ENCODE data around the gene FCHSD2.
"Not testable (repeated sequence)": the region's sequence is repeated elsewhere in the genome, so short reads cannot be mapped to it uniquely, and the experiment has no call there.

Gene FCHSD2

DNA sequence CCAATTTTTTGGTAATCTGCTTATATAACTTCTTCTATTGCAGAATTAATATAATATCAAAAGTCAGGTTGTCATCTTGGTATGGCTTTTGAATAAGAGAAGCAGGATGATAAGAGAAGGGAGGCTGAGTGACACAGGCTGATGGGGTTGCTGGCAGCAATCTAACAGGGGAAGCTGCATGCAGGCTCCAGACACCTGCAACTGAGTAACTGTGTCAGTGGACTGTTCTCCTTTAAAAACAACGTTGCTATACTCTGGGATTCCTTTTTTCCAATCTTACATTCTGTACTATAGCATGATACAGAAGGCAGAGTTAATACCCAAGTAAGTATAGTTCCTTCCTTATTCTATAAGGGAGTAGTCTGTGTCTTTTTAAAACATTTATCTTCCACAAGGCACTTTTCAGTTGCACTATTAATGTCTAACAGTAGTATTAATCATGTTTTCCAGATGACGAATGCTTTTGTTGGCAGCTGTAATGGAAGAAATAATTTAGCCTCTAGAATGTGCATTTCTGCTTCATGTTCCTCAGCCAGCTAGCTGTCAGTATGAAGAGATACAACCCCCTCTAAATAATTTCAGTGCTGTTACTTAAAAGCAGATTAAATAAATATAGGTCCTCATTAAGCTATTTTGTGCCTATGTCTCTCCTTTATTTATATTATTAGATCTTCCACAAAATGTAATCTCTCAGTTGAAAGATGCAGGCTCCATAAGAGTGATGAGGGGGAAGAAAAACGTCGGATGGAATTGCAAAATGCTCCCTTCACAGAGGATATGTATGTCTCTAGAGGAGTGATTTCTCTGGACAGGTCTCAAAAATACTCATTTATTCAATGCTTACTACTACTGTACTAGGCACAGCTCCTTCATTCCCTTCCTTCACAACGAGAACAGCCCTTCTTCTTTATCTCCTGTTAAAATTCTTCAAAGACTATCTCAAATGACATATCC is 277.1 kb downstream of the FCHSD2 start:
- TF ChIP-seq ZNF274 (IDR thresholded peaks at IDR 0.05; ENCODE audit: low read depth, low read length) = no peak
- no peak overlapping the region for H3K4me3 ChIP-seq (ENCODE audit: low read length)

GRCh38 chr11:72863916-72864315 is 278.2 kb downstream of the FCHSD2 start:
- no peak for TF ChIP-seq ZNF274 (IDR thresholded peaks at IDR 0.05; ENCODE audit: low read depth, low read length)
- no peak overlapping the region for H3K4me3 ChIP-seq (ENCODE audit: low read length)

- H3K4me3 ChIP-seq (ENCODE audit: low read length) = no peak overlapping the region
- no peak for TF ChIP-seq ZNF274 (IDR thresholded peaks at IDR 0.05; ENCODE audit: low read depth, low read length)
These were observed 279.0 kb downstream of the FCHSD2 start for GRCh38 chr11:72863091-72863490.

DNA sequence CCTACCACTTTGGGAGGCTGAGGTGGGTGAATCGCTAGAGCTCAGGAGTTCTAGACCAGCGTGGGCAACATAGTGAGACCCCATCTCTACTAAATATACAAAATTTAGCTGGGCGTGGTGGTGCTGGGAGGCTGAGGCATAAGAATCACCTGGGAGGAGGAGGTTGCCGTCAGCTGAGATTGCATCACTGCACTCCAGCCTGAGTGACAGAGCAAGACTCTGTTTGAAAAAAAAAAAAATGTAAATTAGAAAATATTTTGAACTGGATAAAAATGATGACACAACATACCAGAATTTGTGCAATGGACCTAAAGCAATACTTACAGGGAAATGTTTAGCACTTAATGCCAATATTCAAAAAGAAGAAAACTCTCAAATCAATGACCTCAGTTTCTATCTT is 281.5 kb downstream of the FCHSD2 start:
- no peak overlapping the region for H3K4me3 ChIP-seq (ENCODE audit: low read length)
- TF ChIP-seq ZNF274 (IDR thresholded peaks at IDR 0.05; ENCODE audit: low read depth, low read length) = no peak

GRCh38 chr11:72860010-72860409 is 282.1 kb downstream of the FCHSD2 start:
- no peak overlapping the region for H3K4me3 ChIP-seq (ENCODE audit: low read length)
- no peak for TF ChIP-seq ZNF274 (IDR thresholded peaks at IDR 0.05; ENCODE audit: low read depth, low read length)

GRCh38 chr11:72859126-72859525 is 283.0 kb downstream of the FCHSD2 start:
- TF ChIP-seq ZNF274 (IDR thresholded peaks at IDR 0.05; ENCODE audit: low read depth, low read length) = no peak
- no peak overlapping the region for H3K4me3 ChIP-seq (ENCODE audit: low read length)

DNA sequence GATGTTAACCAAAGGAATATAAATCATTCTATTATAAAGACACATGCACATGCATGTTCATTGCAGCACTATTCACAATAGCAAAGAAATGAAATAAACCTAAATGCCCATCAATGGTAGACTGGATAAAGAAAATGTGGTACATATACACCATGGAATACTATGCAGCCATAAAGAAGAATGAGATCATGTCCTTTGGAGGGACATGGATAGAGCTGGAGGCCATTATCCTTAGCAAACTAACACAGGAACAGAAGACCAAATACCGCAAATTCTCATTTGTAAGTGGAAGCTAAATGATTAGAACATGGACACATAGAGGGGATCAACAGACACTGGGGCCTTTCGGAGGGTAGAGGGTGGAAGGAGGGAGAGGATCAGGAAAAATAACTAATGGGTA is 283.9 kb downstream of the FCHSD2 start:
- not testable (repeated sequence) for H3K4me3 ChIP-seq (ENCODE audit: low read length)

- TF ChIP-seq ZNF274 (IDR thresholded peaks at IDR 0.05; ENCODE audit: low read depth, low read length) = no peak
- no peak overlapping the region for H3K4me3 ChIP-seq (ENCODE audit: low read length)
These were observed 285.4 kb downstream of the FCHSD2 start for GRCh38 chr11:72856551-72857345.

- no peak overlapping the region for H3K4me3 ChIP-seq (ENCODE audit: low read length)
- TF ChIP-seq ZNF274 (IDR thresholded peaks at IDR 0.05; ENCODE audit: low read depth, low read length) = no peak
These were observed 286.1 kb downstream of the FCHSD2 start for GRCh38 chr11:72856065-72856464.

DNA sequence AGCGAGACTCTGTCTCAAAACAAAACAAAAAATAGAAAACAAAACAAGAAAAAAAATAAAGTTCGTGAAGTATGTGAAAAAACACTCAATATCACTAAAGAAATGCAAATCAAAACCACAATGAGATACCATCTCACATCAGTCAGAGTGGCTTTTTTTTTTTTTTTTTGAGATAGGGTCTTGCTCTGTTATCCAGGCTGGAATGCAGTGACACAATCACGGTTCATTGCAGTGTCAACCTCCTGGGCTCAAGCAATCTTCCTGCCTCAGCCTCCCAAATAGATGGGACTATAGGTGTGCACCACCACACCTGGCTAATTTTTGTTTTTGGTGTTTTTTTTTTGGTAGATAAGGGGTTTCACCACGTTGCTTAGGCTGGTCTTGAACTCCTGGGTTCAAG is 290.4 kb downstream of the FCHSD2 start:
- TF ChIP-seq ZNF274 (IDR thresholded peaks at IDR 0.05; ENCODE audit: low read depth, low read length) = no peak
- no peak overlapping the region for H3K4me3 ChIP-seq (ENCODE audit: low read length)

GRCh38 chr11:72850832-72851231 is 291.3 kb downstream of the FCHSD2 start:
- H3K4me3 ChIP-seq (ENCODE audit: low read length) = no peak overlapping the region
- TF ChIP-seq ZNF274 (IDR thresholded peaks at IDR 0.05; ENCODE audit: low read depth, low read length) = no peak

- no peak for TF ChIP-seq ZNF274 (IDR thresholded peaks at IDR 0.05; ENCODE audit: low read depth, low read length)
- H3K4me3 ChIP-seq (ENCODE audit: low read length) = no peak overlapping the region
These were observed 293.2 kb downstream of the FCHSD2 start for GRCh38 chr11:72848846-72849466.

DNA sequence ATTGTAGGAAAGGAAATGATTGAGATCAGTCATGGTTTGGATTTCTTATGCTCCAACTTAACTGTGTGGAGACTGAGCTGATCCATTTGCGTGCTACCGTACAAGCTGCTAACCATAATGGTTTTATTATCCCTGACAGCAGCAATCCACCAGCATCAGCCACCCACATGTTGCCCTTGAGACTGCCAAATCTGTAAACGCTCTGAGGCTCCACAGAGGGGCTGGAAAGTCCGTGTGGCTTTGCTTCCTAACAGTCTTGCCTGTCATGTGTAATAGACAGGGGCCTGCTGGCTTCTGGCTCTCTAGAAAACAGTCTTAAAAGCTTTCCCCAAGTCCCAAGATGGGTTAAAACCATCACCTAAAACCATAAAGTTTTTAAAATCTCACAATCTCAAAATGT is 297.8 kb downstream of the FCHSD2 start:
- no peak for TF ChIP-seq ZNF274 (IDR thresholded peaks at IDR 0.05; ENCODE audit: low read depth, low read length)
- H3K4me3 ChIP-seq (ENCODE audit: low read length) = no peak overlapping the region

DNA sequence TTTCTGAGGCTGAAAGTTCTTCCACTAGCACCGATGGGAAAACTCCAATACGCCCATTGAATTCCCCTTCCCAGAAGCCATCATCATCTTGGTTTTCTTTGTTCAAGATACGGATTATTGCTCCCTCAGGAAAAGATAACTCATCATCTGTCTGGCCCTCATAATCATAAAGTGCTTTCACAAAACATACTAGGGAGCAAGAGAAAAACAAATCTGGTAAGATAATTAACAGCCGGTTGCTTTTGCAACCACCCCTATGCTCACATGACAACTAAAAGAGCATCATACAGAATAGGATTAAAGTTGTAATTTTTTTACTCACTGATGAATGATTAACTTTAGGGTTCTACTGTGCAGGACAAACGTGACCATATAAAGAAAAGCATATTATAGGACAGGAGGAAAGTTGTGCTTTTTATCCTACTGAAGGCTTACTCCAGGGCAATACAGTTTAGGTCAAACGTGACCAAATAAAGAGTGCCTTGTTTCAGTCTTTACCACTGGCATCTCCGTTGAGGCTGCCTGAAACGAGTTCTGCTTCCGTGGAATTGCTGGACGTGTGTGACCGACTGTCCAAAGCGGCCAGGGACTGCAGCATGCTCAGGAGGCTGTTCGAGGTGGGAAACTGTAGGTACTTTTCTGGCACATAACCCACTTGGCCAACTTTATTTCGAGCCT is 299.3 kb downstream of the FCHSD2 start:
- no peak for TF ChIP-seq ZNF274 (IDR thresholded peaks at IDR 0.05; ENCODE audit: low read depth, low read length)

More for the DNA sequence above, 299.3 kb downstream of the FCHSD2 start:
- H3K4me3 ChIP-seq (ENCODE audit: low read length) = no peak overlapping the region
